Epidermal melanocyte (primary cell): ENCODE results near the gene TMC7.

Experiments used
- DNase-seq: peaks from one replicate; pipeline ENCODE4 v3.0.0; 2011; ENCODE audit warnings: low spot score; ENCODE audit not compliant: insufficient read length

Gene TMC7

GRCh38 chr16:19029980-19030379 is 46.2 kb downstream of the TMC7 start:
- DNase-seq: no peak

- no peak for DNase-seq
Observed at GRCh38 chr16:19031738-19032137, 48.0 kb downstream of the TMC7 start.

DNA sequence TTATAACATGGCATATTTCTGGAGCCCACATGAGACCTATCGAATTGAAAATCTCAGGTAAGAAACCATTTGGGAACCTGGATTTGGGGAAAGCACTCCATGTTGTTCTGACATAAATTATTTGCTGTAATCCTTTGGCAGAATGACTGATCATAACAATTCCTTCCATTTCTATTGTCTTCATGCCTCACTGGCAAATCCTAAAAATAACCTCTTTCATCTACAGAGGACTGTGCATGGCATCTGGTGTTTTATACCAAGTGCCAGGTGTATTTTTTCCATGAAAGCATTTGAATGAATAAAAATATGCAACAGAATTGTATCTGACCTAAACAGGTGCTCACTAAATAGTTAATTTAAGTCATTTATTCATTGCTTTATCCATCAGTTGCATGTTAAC is 50.0 kb downstream of the TMC7 start:
- DNase-seq: no peak

DNA sequence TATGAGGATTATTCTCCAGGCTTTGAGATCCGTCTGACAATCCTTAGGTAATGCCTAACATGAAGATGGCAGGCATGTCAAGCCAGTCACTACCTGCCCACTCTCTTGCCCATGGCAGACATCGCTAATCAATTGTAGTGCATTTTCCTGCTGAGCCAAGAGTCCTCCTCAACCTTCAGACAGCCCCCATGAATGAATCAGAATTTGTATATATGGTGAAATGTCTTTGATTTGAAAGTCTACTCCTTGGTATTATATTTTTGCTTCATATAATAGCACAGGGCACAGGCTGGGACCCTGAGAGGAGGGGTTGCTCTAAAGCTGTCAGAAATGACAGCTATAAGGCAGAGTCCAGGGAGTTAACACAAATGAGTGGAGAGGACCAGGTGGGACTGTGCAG is 56.7 kb downstream of the TMC7 start:
- DNase-seq: no peak

DNA sequence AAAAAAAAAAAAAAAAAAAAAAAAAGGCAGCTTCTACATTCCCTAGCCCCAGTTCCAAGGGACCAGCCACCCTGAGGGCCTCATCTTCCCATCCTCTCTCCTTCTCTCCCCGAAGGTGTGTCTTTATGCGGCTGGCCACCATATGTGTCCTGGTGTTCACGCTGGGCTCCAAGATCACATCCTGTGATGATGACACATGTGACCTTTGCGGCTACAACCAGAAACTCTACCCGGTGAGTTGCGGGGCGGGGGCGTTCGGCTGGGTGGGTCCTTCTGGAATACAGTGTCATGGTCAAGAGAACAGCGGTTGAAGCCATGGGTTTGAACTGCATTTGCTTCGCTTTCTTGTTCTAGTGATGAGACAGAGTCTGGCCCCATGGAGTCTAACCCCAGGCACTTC is 61.0 kb downstream of the TMC7 start:
- no peak for DNase-seq

DNA sequence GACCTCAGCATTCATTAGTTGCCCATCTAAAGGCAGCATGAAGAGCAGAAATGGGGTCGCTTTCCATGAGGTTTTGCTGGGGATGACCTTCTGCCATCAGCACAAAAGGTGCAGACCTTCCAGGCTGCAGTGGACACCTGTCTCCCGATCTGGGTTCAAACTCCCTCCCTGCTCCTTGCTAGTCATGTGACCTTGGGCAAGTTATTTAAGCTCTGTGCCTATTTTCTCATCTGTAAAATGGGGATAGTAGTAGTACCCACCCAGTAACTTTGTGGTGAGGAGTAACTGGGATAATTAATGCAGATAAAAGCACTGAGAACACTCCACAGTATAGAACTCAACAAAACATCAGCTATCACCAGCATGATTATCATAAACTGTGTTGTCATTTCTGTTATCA is 62.3 kb downstream of the TMC7 start:
- DNase-seq: no peak

DNA sequence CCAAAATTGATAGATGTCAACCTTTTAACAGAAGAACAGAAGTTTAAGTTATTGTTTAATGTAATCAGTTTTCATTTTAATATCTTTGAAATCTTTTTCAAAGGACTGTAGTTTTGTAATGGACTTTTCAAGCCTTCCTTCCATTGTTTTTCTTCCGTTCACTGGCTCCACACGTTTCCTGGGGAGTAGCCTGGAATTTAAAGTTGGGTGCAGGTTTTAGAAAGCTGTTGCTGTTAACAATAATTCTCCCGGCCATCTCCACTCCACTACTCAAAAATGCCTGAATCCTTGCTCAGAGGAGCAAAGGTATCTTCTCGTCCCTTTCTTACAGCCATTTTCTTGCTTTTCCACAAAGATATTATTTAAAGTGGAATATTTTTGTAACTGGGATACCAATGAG is 79.0 kb downstream of the TMC7 start:
- DNase-seq: no peak

GRCh38 chr16:19066988-19067348 is 83.2 kb downstream of the TMC7 start:
- DNase-seq: no peak

- peak; percentile 81 for DNase-seq
Observed at GRCh38 chr16:19067349-19068236, 83.9 kb downstream of the TMC7 start, which contains the start of gene COQ7. TSS of gene COQ7 (plus strand) at chr16:19067614. CDS start at chr16:19067665, 51 bp downstream.

DNA sequence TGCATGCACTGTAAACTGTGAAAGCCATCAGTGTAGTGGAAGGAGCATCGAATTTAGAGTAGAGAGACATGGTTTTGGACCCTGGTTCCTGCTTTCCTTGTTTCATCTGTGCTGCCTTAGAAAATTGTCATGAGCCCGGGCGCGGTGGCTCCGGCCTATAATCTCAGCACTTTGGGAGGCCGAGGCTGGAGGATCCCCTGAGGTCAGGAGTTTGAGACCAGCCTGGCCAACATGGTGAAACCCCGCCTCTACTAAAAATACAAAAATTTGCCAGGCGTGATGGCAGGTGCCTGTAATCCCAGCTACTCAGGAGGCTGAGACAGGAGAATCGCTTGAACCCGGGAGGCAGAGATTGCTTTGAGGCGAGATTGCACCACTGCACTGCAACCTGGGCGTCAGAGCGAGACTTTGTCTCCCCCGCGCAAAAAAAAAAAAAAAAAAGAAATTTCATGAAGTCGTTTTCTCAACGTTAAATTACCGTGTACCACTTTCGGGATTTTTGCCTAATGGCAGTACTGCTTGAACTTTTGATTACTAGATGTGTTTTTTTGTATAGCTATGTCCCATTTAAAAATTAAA is 84.6 kb downstream of the TMC7 start:
- DNase-seq: no peak

GRCh38 chr16:19071811-19072777 is 88.4 kb downstream of the TMC7 start:
- DNase-seq: no peak

DNA sequence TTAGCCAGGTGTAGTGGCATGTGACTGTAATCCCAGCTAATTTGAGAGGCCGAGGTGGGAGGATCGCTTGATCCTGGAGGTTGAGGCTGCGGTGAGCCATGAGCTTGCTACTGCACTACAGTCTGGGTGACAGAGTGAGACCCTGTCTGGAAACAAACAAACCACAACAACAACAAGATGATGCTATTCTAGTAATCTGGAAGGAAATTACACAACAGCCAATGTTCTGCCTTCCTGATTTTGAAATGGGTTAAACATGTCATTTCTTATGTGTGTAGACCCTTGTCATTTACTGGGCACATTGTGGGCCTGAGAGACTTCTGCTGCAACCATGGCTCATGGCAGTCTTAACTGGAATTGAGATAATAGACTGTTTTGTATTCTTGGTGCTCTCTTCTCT is 89.6 kb downstream of the TMC7 start:
- DNase-seq: no peak

GRCh38 chr16:19073863-19074262 is 90.1 kb downstream of the TMC7 start:
- DNase-seq: no peak

GRCh38 chr16:19075511-19075910 is 91.8 kb downstream of the TMC7 start:
- no peak for DNase-seq

GRCh38 chr16:19077879-19078278 is 94.1 kb downstream of the TMC7 start:
- no peak for DNase-seq

- DNase-seq: no peak
Observed at GRCh38 chr16:19083670-19084069, 99.9 kb downstream of the TMC7 start.

- no peak for DNase-seq
Observed at GRCh38 chr16:19084139-19084538, 100.4 kb downstream of the TMC7 start.

DNA sequence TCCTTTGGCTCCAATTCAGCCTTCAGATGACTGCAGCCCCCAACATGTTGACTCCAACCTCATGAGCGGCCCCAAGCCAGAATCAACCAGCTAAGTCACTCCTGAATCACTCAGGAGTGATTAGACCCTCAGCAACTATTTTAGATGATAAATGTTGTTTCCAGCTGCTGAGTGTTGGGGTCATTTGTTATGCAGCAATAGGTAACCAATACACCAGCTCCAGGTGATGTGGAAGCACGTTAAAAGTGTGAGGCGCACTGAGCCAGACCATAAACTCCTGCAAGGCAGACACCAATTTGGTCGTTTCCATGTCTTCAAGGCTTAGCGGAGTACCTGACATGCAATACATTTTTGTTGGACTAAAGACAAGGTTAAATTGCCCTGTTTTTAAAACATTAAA is 101.1 kb downstream of the TMC7 start:
- DNase-seq: no peak

GRCh38 chr16:19085679-19086200 is 102.0 kb downstream of the TMC7 start:
- DNase-seq: no peak

GRCh38 chr16:19086322-19087199 is 102.8 kb downstream of the TMC7 start:
- peak; percentile 44 for DNase-seq
